Measurements from ENCODE around the gene ANKRD44. TPM values are rescaled to one million over a fixed set of nuclear protein-coding genes. Genes with fewer than 3 reads are reported as not detected.

Gene ANKRD44
- total and polyA plus RNA-seq, 2 of the 8 experiments (the other 6 are each of a cell fraction or from before 2014, with no cell fraction given) = 1.2 to 1.3 TPM

- no peak overlapping the region for H3K4ac ChIP-seq (replicated peaks; ENCODE audit: insufficient read length, low read depth, low read length)
- TF ChIP-seq RNF2 (IDR thresholded peaks at IDR 0.05; ENCODE audit: borderline replicate concordance, low read depth, low read length, missing control alignments, poor library complexity, severe bottlenecking) (no peak), CHD2 (IDR thresholded peaks at IDR 0.05; ENCODE audit: low read length) (no peak)
- no peak overlapping the region for H2AFZ ChIP-seq (ENCODE audit: low read length)
- no peak overlapping the region for H2BK15ac ChIP-seq (ENCODE audit: low read length)
- peaks cover 0 to 1% (median 0%) of the 10 kb centered on the region in 4 experiments; a peak in 1 of 7 replicates for H3K27me3 ChIP-seq (replicated peaks in 1 of 4; ENCODE audit: control insufficient read depth in 3 of 4, extremely low read depth in 1 of 4, insufficient read depth in 3 of 4, low read length in 3 of 4)
- no peak overlapping the region for H3K14ac ChIP-seq (ENCODE audit: insufficient read length)
- no peak overlapping the region for H2AK5ac ChIP-seq (ENCODE audit: low read depth, low read length)
- no peak overlapping the region for H3K4me3 ChIP-seq (ENCODE audit: extremely low read depth in 1 of 4, insufficient read depth in 2 of 4, low read depth in 3 of 4, low read length in 4 of 4)
- no peaks in the 10 kb centered on the region for H4K20me1 ChIP-seq (replicated peaks in 1 of 2; ENCODE audit: control insufficient read depth in 1 of 2, insufficient read depth in 2 of 2, low read length in 2 of 2)
- no peak overlapping the region for H3K56ac ChIP-seq (replicated peaks; ENCODE audit: insufficient read length, low read depth, low read length)
- H3K23me2 ChIP-seq (ENCODE audit: low read depth, low read length) = no peaks in the 10 kb centered on the region
- H4K8ac ChIP-seq (ENCODE audit: extremely low read depth, insufficient read depth, low read length) = no peak overlapping the region
- DNase-seq (ENCODE audit: low read depth in 1 of 2, low spot score in 2 of 2) (no peak), FAIRE-seq (no peak)
- ChIA-PET CTCF (ENCODE audit: partially characterized antibody) (interaction anchor here (0.6 to 10.8 kb wide), 2 partner anchors 15 to 248 kb away, joined by 3 to 63 read pairs; partner anchors contain the start of gene COQ10B), POLR2A (ENCODE audit: partially characterized antibody) (no interaction called here)
- H3K23ac ChIP-seq (ENCODE audit: insufficient read length) = no peak overlapping the region
- H3K27ac ChIP-seq (ENCODE audit: low read depth, low read length) = no peak overlapping the region
- H3K36me3 ChIP-seq (ENCODE audit: control insufficient read depth in 2 of 4, insufficient read depth in 4 of 4, low read length in 3 of 4) = no peaks in the 10 kb centered on the region
- no peaks in the 10 kb centered on the region for H3K79me2 ChIP-seq (ENCODE audit: control insufficient read depth in 1 of 2, insufficient read depth in 2 of 2, low read length in 2 of 2)
- H3K18ac ChIP-seq (ENCODE audit: extremely low read depth, low read length) = no peak overlapping the region
- no peak overlapping the region for H3K9ac ChIP-seq (replicated peaks in 1 of 4; ENCODE audit: extremely low read depth in 1 of 4, low read depth in 3 of 4, low read length in 3 of 4)
- H2BK120ac ChIP-seq (replicated peaks; ENCODE audit: low read depth, low read length) = no peak overlapping the region
- H4K91ac ChIP-seq (replicated peaks; ENCODE audit: insufficient read length, low read length) = no peak overlapping the region
- no peak overlapping the region for H2BK5ac ChIP-seq (ENCODE audit: low read depth, low read length)
- no peak overlapping the region for H3K4me2 ChIP-seq (ENCODE audit: insufficient read depth in 1 of 2, low read depth in 2 of 2, low read length in 2 of 2)
- H3K4me1 ChIP-seq (replicated peaks in 1 of 4; ENCODE audit: control insufficient read depth in 3 of 4, insufficient read depth in 4 of 4, low read length in 3 of 4) = no peaks in the 10 kb centered on the region
- no peaks in the 10 kb centered on the region for H3K79me1 ChIP-seq (ENCODE audit: low read depth, low read length)
- no peak overlapping the region for H2BK12ac ChIP-seq (ENCODE audit: low read depth, low read length)
- H3K9me3 ChIP-seq (ENCODE audit: insufficient read depth in 2 of 2, low read depth in 1 of 2, low read length in 1 of 2) = no peaks in the 10 kb centered on the region
- H4K5ac ChIP-seq (ENCODE audit: insufficient read length, low read depth, low read length) = no peak overlapping the region
- WGBS, 2 experiments (ENCODE audit: extremely low coverage in 1 of 2, insufficient coverage in 1 of 2, insufficient read length in 1 of 2, insufficient replicate concordance in 2 of 2, low coverage in 1 of 2, low lambda C conversion rate in 2 of 2, missing lambda C conversion rate in 1 of 2) = 90% methylated on average over 7 of the region's 7 CpGs; no CpG with 5 or more reads in 1 of the 2 experiments
- no peak overlapping the region for H2BK20ac ChIP-seq (ENCODE audit: low read length)
These were observed 104.9 kb downstream of the ANKRD44 start for GRCh38 chr2:197205585-197206215.

Data from H1 (cell line).